Pulmonary artery endothelial cell (primary cell): ENCODE measurements around the gene TMEM238L. TPM values are rescaled to one million over a fixed set of nuclear protein-coding genes. Genes with fewer than 3 reads are reported as not detected.

Experiments used
- total RNA-seq: library from RNA; depleted of rRNA; stranded (reverse); fragments of >200 nt; gene quantifications from 2 replicates; pipeline ENCODE4 v1.2.3, GENCODE V29; 2014

Gene TMEM238L
- total RNA-seq, 1 donor from 2014 or later = not detected

Other genes starting within 250 kb of the TMEM238L start
- 0.07 and 0.71 TPM in 2 replicates for gene MYH3, start 146.8 kb downstream of the TMEM238L start, total RNA-seq
- 41.2 and 47.5 TPM in 2 replicates for gene SCO1, start 106.6 kb downstream of the TMEM238L start, total RNA-seq
- gene ADPRM, start 106.5 kb downstream of the TMEM238L start, total RNA-seq = 9.2 and 13.5 TPM in 2 replicates
- 1.2 and 1.8 TPM in 2 replicates for gene TMEM220, start 74.1 kb downstream of the TMEM238L start, total RNA-seq
- not detected in 2 replicates for gene PIRT, start 34.0 kb upstream of the TMEM238L start, total RNA-seq